GM12872 (cell line): Measurements from ENCODE around the gene BOC.

Experiments used
- TF ChIP-seq, protein P1 (sequence below): IDR thresholded peaks from 3 replicates; pipeline ENCODE4 v1.5.1; 2011; ENCODE audit warnings: low read depth, mild to moderate bottlenecking, low read length, moderate library complexity; ENCODE audit not compliant: insufficient read depth

Gene BOC

DNA sequence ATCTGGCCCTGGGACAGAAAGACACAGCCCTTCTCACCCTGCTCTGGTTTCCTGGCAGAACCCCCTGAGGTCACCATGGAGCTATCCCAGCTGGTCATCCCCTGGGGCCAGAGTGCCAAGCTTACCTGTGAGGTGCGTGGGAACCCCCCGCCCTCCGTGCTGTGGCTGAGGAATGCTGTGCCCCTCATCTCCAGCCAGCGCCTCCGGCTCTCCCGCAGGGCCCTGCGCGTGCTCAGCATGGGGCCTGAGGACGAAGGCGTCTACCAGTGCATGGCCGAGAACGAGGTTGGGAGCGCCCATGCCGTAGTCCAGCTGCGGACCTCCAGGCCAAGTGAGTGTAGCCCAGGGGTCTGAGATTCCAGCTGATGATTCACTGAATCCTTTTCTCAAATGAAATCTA lies 61.7 kb downstream of the BOC start:
- TF ChIP-seq, protein P1, sequence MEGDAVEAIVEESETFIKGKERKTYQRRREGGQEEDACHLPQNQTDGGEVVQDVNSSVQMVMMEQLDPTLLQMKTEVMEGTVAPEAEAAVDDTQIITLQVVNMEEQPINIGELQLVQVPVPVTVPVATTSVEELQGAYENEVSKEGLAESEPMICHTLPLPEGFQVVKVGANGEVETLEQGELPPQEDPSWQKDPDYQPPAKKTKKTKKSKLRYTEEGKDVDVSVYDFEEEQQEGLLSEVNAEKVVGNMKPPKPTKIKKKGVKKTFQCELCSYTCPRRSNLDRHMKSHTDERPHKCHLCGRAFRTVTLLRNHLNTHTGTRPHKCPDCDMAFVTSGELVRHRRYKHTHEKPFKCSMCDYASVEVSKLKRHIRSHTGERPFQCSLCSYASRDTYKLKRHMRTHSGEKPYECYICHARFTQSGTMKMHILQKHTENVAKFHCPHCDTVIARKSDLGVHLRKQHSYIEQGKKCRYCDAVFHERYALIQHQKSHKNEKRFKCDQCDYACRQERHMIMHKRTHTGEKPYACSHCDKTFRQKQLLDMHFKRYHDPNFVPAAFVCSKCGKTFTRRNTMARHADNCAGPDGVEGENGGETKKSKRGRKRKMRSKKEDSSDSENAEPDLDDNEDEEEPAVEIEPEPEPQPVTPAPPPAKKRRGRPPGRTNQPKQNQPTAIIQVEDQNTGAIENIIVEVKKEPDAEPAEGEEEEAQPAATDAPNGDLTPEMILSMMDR = no peak

DNA sequence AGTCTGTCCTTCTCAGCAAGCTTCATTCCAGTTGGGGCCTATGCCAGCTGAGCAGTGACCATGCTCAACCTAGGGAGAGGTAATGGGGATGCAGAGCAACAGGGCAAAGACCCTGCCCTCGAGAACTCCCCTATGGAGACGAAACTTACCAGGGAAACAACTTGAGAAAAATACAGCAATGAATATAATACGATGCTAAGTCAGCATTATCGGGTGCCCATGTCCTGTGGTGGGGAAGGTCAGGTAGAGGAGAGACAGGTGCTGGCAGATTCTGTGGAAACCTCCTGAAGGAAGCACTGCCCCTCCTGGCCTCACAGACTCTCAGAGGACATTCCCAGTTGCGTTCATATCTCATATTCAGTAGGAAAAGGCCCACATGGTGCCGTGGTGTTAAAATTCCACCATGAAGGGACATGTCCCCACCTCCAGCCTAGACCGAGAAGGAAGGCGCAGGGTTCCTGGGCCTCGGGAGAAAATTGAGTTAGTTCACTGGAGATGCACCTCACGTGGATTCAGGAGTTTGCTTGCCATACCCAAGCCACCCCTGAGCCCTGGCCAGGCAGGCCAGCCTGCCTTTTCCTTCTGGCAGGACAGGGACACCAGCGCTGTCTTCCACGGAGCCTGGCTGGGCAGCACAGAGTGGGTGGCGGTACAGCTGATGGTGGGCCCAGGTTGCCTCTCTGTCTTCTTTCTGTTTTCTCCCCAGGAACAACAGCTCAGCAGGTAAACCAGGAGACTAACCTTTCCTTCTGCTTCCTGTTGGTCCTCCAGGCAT lies 62.4 kb downstream of the BOC start:
- TF ChIP-seq, protein P1 = no peak

- TF ChIP-seq, protein P1 = no peak
Observed at GRCh38 chr3:113274425-113275257, 63.3 kb downstream of the BOC start.

- TF ChIP-seq, protein P1 = no peak
Observed at GRCh38 chr3:113275258-113275556, 63.9 kb downstream of the BOC start.

GRCh38 chr3:113275583-113275928 lies 64.2 kb downstream of the BOC start:
- TF ChIP-seq, protein P1 = no peak

GRCh38 chr3:113275929-113276750 lies 64.8 kb downstream of the BOC start:
- TF ChIP-seq, protein P1 = no peak

GRCh38 chr3:113276751-113277080 lies 65.4 kb downstream of the BOC start:
- TF ChIP-seq, protein P1 = no peak
